ENCODE data around the gene PACSIN2. TPM values are rescaled to one million over a fixed set of nuclear protein-coding genes. Genes with fewer than 3 reads are reported as not detected.

The PACSIN2 gene
- total and polyA plus RNA-seq, 8 donors: 45.1 to 109 (median 95.4) TPM

DNA sequence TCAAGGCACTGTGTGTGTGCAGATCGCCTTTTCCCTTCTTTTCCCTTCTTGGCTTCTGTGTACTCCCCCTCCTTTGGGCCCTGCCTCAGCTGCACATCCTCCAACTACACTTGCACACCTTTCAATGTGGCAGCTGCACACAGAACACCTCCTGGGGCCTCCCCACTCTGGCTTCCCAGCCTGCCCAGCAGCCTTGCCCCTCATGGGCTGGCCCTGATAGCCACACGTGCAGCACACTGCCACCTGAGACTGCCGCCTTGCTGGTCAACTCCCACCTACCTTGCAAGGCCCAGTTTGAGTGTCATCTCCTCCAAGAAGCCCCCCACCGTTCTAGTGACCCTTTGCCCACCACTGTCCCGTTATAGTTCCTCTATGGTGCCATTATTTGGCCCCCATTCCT is 80.6 kb downstream of the PACSIN2 start:
- TF ChIP-seq, protein P1, sequence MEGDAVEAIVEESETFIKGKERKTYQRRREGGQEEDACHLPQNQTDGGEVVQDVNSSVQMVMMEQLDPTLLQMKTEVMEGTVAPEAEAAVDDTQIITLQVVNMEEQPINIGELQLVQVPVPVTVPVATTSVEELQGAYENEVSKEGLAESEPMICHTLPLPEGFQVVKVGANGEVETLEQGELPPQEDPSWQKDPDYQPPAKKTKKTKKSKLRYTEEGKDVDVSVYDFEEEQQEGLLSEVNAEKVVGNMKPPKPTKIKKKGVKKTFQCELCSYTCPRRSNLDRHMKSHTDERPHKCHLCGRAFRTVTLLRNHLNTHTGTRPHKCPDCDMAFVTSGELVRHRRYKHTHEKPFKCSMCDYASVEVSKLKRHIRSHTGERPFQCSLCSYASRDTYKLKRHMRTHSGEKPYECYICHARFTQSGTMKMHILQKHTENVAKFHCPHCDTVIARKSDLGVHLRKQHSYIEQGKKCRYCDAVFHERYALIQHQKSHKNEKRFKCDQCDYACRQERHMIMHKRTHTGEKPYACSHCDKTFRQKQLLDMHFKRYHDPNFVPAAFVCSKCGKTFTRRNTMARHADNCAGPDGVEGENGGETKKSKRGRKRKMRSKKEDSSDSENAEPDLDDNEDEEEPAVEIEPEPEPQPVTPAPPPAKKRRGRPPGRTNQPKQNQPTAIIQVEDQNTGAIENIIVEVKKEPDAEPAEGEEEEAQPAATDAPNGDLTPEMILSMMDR (IDR thresholded peaks at IDR 0.05): no peak
- Histone ChIP-seq H3K9me3 (no peaks in the 10 kb centered on the region), H3K27me3 (no peaks in the 10 kb centered on the region), H3K4me3 (no peak overlapping the region), H3K27ac (peak overlapping the region; percentile 71 to 89 (median 80)), H3K4me1 (peaks cover 73 to 95% (median 86%) of the 10 kb centered on the region in 3 donors), H3K36me3 (no peaks in the 10 kb centered on the region)
- 68 to 73% methylated on average over 5 of the region's 5 CpGs for WGBS, 2 donors
- FAIRE-seq (no peak), DNase-seq (no peak), ATAC-seq (no peak)
- intact Hi-C loops (cut with DNase I): no loop called here

DNA sequence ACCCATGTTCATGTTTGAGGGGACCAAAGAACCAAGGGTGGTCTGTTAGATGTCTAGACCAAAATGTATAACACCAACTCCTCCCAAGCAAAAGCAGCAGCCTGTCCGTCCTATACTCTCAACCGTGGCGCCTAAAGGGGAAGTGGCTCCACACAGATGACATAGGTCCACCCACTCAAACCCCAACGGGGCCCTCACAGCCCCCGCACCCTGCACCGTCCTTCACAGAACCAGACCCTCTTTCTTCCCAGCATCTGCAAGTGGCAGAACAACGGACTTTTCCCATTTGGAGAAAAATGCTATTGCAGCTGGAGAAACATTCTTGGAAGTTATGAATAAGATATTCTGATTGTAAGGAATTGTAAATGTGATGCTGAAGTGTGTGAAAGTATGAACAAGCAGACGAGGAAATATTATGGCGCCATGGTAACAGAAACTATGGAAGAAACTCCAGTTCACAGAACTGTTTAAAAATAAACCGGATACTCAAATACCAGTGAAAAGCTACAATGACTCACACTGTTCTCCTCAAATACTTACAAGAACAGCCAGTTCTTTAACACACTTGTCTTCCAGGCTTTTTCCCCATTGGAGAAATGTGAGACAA is 81.4 kb downstream of the PACSIN2 start:
- FAIRE-seq: peak; percentile 98
- H3K4me1 ChIP-seq: peaks cover 73 to 95% (median 86%) of the 10 kb centered on the region in 3 donors
- TF ChIP-seq, protein P1 (IDR thresholded peaks at IDR 0.05): no peak
- H3K4me3 ChIP-seq: no peak overlapping the region
- peak; percentile 13 to 53 (median 42) for ATAC-seq
- no peaks in the 10 kb centered on the region for H3K27me3 ChIP-seq
- no peaks in the 10 kb centered on the region for H3K36me3 ChIP-seq
- WGBS, 2 donors: 55 to 59% methylated on average over 10 of the region's 10 CpGs
- H3K27ac ChIP-seq: peak overlapping the region; percentile 71 to 89 (median 80)
- intact Hi-C loops (cut with DNase I): no loop called here
- H3K9me3 ChIP-seq: no peaks in the 10 kb centered on the region
- peak in 1 of 6 donors; percentile 21 for DNase-seq

DNA sequence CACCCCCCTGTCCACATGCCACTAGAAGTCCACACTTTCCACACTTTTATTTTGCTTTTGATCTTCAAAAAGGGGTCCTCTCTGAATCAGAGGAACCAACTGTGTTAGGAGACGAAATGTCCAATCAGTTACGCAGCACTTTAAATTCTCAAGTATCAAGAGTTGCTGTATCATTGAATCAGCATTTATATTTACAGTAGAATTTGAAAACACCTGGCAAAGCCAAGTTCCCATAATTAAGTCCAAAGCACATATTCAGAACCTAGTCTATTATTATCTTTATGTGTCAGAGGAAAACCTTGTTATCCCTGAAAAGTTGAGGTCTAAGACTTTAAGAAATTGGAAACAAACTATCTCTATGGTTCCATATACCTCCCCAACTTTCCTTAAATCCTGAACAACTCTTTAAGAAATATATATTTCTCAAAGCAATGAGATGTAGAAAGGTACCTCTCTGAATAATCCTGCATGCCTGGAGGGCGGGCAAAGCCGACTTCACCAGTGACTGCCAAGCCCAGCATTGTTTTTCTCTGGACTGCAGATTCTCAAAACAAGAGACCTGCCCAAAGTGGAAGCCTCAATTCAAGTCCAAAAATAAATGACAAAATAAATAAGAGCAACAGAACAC is 82.0 kb downstream of the PACSIN2 start:
- intact Hi-C loops (cut with DNase I): no loop called here
- H3K4me3 ChIP-seq: no peak overlapping the region
- H3K4me1 ChIP-seq: peaks cover 68 to 93% (median 82%) of the 10 kb centered on the region in 3 donors
- no peaks in the 10 kb centered on the region for H3K27me3 ChIP-seq
- FAIRE-seq: no peak
- DNase-seq: peak in 1 of 6 donors; percentile 11
- no peak for ATAC-seq
- TF ChIP-seq, protein P1 (IDR thresholded peaks at IDR 0.05): no peak
- H3K27ac ChIP-seq: peak overlapping the region; percentile 71 to 89 (median 80)
- WGBS, 2 donors: 45 to 47% methylated on average over 4 of the region's 4 CpGs
- H3K36me3 ChIP-seq: no peaks in the 10 kb centered on the region
- no peaks in the 10 kb centered on the region for H3K9me3 ChIP-seq

DNA sequence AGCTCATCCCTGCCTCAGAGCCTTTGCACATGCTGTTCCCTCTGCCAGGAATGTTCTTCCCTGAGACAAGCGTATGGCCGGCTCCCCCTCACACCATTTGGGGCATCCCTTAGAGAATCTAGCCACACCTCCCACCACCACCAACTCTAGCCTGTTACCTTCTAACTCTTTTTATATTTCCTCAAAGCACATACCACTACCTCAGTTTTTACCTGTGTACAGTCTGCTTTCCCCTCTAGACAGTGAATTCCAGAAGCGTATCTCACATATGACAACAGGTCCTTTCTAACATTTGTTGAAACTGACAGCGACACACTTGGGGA is 82.8 kb downstream of the PACSIN2 start:
- no peak for DNase-seq
- no peak for FAIRE-seq
- peaks cover 62 to 87% (median 76%) of the 10 kb centered on the region in 3 donors for H3K4me1 ChIP-seq

More for the DNA sequence above, 82.8 kb downstream of the PACSIN2 start:
- H3K27me3 ChIP-seq: no peaks in the 10 kb centered on the region
- peak overlapping the region; percentile 71 to 89 (median 79) for H3K27ac ChIP-seq
- H3K4me3 ChIP-seq: no peak overlapping the region
- WGBS, 2 donors: 96 to 98% methylated on average over 4 of the region's 4 CpGs
- intact Hi-C loops (cut with DNase I): no loop called here
- H3K36me3 ChIP-seq: no peaks in the 10 kb centered on the region
- ATAC-seq: no peak
- H3K9me3 ChIP-seq: no peaks in the 10 kb centered on the region
- TF ChIP-seq, protein P1 (IDR thresholded peaks at IDR 0.05): no peak

Measured in pancreas (tissue), 10 donors.